ENCODE data around the gene PRR15L.

GRCh38 chr17:47942096-47942510 lies 15.6 kb downstream of the PRR15L start:
- TF ChIP-seq, protein P1, sequence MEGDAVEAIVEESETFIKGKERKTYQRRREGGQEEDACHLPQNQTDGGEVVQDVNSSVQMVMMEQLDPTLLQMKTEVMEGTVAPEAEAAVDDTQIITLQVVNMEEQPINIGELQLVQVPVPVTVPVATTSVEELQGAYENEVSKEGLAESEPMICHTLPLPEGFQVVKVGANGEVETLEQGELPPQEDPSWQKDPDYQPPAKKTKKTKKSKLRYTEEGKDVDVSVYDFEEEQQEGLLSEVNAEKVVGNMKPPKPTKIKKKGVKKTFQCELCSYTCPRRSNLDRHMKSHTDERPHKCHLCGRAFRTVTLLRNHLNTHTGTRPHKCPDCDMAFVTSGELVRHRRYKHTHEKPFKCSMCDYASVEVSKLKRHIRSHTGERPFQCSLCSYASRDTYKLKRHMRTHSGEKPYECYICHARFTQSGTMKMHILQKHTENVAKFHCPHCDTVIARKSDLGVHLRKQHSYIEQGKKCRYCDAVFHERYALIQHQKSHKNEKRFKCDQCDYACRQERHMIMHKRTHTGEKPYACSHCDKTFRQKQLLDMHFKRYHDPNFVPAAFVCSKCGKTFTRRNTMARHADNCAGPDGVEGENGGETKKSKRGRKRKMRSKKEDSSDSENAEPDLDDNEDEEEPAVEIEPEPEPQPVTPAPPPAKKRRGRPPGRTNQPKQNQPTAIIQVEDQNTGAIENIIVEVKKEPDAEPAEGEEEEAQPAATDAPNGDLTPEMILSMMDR (IDR thresholded peaks at IDR 0.05) = no peak
- TF ChIP-seq POLR2AphosphoS5 (IDR thresholded peaks at IDR 0.05; ENCODE audit: low read depth, low read length) (no peak), REST (IDR thresholded peaks at IDR 0.05; ENCODE audit: insufficient read depth in 1 of 2, low read depth in 2 of 2, low read length in 1 of 2) (no peak)

Measured in Panc1 (cell line).